ENCODE measurements around the gene BEND3. TPM values are rescaled to one million over a fixed set of nuclear protein-coding genes. Genes with fewer than 3 reads are reported as not detected.

BEND3 gene
- total RNA-seq, 4 donors from 2014 or later = 1.5 to 9.1 (median 3.4) TPM

GRCh38 chr6:107124934-107125348, 9.6 kb upstream of the BEND3 start:
- no peak for DNase-seq
- intact Hi-C loops (cut with DNase I; ENCODE audit: low total_unique reads) = no loop called here

GRCh38 chr6:107123501-107123900, 8.2 kb upstream of the BEND3 start:
- no peak for DNase-seq
- Histone ChIP-seq H3K27me3 (no peaks in the 10 kb centered on the region), H3K4me3 (no peak overlapping the region), H3K9me3 (no peaks in the 10 kb centered on the region), H3K36me3 (no peaks in the 10 kb centered on the region), H3K4me1 (no peaks in the 10 kb centered on the region), H3K27ac (no peak overlapping the region)
- TF ChIP-seq, protein P1, sequence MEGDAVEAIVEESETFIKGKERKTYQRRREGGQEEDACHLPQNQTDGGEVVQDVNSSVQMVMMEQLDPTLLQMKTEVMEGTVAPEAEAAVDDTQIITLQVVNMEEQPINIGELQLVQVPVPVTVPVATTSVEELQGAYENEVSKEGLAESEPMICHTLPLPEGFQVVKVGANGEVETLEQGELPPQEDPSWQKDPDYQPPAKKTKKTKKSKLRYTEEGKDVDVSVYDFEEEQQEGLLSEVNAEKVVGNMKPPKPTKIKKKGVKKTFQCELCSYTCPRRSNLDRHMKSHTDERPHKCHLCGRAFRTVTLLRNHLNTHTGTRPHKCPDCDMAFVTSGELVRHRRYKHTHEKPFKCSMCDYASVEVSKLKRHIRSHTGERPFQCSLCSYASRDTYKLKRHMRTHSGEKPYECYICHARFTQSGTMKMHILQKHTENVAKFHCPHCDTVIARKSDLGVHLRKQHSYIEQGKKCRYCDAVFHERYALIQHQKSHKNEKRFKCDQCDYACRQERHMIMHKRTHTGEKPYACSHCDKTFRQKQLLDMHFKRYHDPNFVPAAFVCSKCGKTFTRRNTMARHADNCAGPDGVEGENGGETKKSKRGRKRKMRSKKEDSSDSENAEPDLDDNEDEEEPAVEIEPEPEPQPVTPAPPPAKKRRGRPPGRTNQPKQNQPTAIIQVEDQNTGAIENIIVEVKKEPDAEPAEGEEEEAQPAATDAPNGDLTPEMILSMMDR (IDR thresholded peaks at IDR 0.05) = no peak
- no peak for TF ChIP-seq POLR2A (IDR thresholded peaks at IDR 0.05)
- intact Hi-C loops (cut with DNase I; ENCODE audit: low total_unique reads) = no loop called here

More at GRCh38 chr6:107124934-107125348, 9.6 kb upstream of the BEND3 start:
- no peak for TF ChIP-seq POLR2A (IDR thresholded peaks at IDR 0.05)
- TF ChIP-seq, protein P1 (IDR thresholded peaks at IDR 0.05) = no peak
- no peak overlapping the region for H3K27ac ChIP-seq
- no peaks in the 10 kb centered on the region for H3K36me3 ChIP-seq
- H3K9me3 ChIP-seq = no peaks in the 10 kb centered on the region
- no peaks in the 10 kb centered on the region for H3K27me3 ChIP-seq
- H3K4me3 ChIP-seq = no peak overlapping the region
- no peaks in the 10 kb centered on the region for H3K4me1 ChIP-seq

- TF ChIP-seq, protein P1 (IDR thresholded peaks at IDR 0.05) = no peak
- TF ChIP-seq POLR2A (IDR thresholded peaks at IDR 0.05) = no peak
- Histone ChIP-seq H3K4me1 (no peaks in the 10 kb centered on the region), H3K36me3 (no peaks in the 10 kb centered on the region), H3K27ac (no peak overlapping the region), H3K27me3 (no peaks in the 10 kb centered on the region), H3K9me3 (no peaks in the 10 kb centered on the region), H3K4me3 (no peak overlapping the region)
- no peak for DNase-seq
- intact Hi-C loops (cut with DNase I; ENCODE audit: low total_unique reads) = no loop called here
Measured at GRCh38 chr6:107122748-107123147, 7.4 kb upstream of the BEND3 start.

- no peaks in the 10 kb centered on the region for H3K36me3 ChIP-seq
- intact Hi-C loops (cut with DNase I; ENCODE audit: low total_unique reads) = no loop called here
- no peaks in the 10 kb centered on the region for H3K4me1 ChIP-seq
- H3K27me3 ChIP-seq = no peaks in the 10 kb centered on the region
- no peak overlapping the region for H3K4me3 ChIP-seq
- H3K9me3 ChIP-seq = no peaks in the 10 kb centered on the region
- DNase-seq = no peak
- TF ChIP-seq, protein P1 (IDR thresholded peaks at IDR 0.05) = no peak
- TF ChIP-seq POLR2A (IDR thresholded peaks at IDR 0.05) = no peak
- no peak overlapping the region for H3K27ac ChIP-seq
Measured at GRCh38 chr6:107121964-107122495, 6.7 kb upstream of the BEND3 start.

GRCh38 chr6:107121266-107121665, 6.0 kb upstream of the BEND3 start:
- peaks cover 0 to 6% of the 10 kb centered on the region in 2 donors for H3K4me1 ChIP-seq
- H3K9me3 ChIP-seq = no peaks in the 10 kb centered on the region
- DNase-seq = no peak
- TF ChIP-seq POLR2A (IDR thresholded peaks at IDR 0.05) = no peak
- TF ChIP-seq, protein P1 (IDR thresholded peaks at IDR 0.05) = no peak
- intact Hi-C loops (cut with DNase I; ENCODE audit: low total_unique reads) = no loop called here
- no peaks in the 10 kb centered on the region for H3K27me3 ChIP-seq
- no peak overlapping the region for H3K27ac ChIP-seq
- H3K36me3 ChIP-seq = no peaks in the 10 kb centered on the region
- H3K4me3 ChIP-seq = no peak overlapping the region
